ENCODE data around the gene CHST15.

- TF ChIP-seq POLR2A (IDR thresholded peaks at IDR 0.05) (no peak), EP300 (IDR thresholded peaks at IDR 0.05) (no peak), CTCF (IDR thresholded peaks at IDR 0.05) (no peak), POLR2AphosphoS5 (IDR thresholded peaks at IDR 0.05) (no peak)
These were observed 52.8 kb downstream of the CHST15 start for GRCh38 chr10:124040451-124041188.
